Endothelial cell of umbilical vein (primary cell): ENCODE results near the gene HES3. TPM values are rescaled to one million over a fixed set of nuclear protein-coding genes. Genes with fewer than 3 reads are reported as not detected.

ENCODE experiments used
- BruUV-seq: library from RNA; stranded (reverse); fragments of 400-500 nt; replicated peaks from 2 replicates; lab custom pipeline; 2021; lab: Mats Ljungman, UMichigan
- CTCF ChIA-PET: fragments of 300-600, 350-600 bp; sonication (Branson Sonifier 250); formaldehyde crosslinking; loops from one replicate; lab custom pipeline; 2021; ENCODE audit warnings: antibody characterized with exemption, inconsistent platforms; lab: Charles Lee
- POLR2A ChIA-PET: fragments of 300-600, 350-600 bp; sonication (Branson Sonifier 250); formaldehyde crosslinking; loops from one replicate; lab custom pipeline; 2021; ENCODE audit warnings: antibody characterized with exemption, inconsistent platforms; lab: Charles Lee
- DNase-seq: peaks from one replicate; pipeline ENCODE4 v3.0.0-alpha.2; 2011; ENCODE audit warnings: low read depth, low spot score
- FAIRE-seq: peaks from 2 replicates; lab custom pipeline; 2011; peaks lifted over from hg19 to GRCh38; lab: Jason Lieb, UNC
- H2AFZ ChIP-seq: 2 replicates; pipeline ENCODE4 v1.6.0; 2012; ENCODE audit warnings: low read depth, low read length, control low read depth, inconsistent platforms
- H3K27ac ChIP-seq: 2 replicates; pipeline ENCODE4 v1.5.1; 2011; ENCODE audit warnings: low read depth, mild to moderate bottlenecking, control low read depth, low read length, moderate library complexity; ENCODE audit not compliant: insufficient read depth
- H3K27me3 ChIP-seq, 2 experiments: 2 replicates each; pipeline versions ENCODE4 v1.6.0 to v1.6.1; 2011; ENCODE audit warnings: low read length in 2 of 2, mixed read lengths in 1 of 2; ENCODE audit not compliant: control insufficient read depth in 2 of 2, insufficient read depth in 2 of 2
- H3K36me3 ChIP-seq, 2 experiments: 2 replicates in 1 of 2; 3 replicates in 1 of 2; pipeline ENCODE4 v1.5.1; 2011; ENCODE audit warnings: low read length in 2 of 2, mild to moderate bottlenecking in 1 of 2, moderate library complexity in 1 of 2; ENCODE audit not compliant: control insufficient read depth in 2 of 2, insufficient read depth in 2 of 2; ENCODE audit errors: extremely low read depth in 1 of 2
- H3K4me1 ChIP-seq: 3 replicates; pipeline ENCODE4 v1.5.1; 2011; ENCODE audit warnings: mild to moderate bottlenecking, low read length; ENCODE audit not compliant: control insufficient read depth, insufficient read depth; ENCODE audit errors: extremely low read depth
- H3K4me2 ChIP-seq: 2 replicates; pipeline ENCODE4 v1.6.1; 2011; ENCODE audit warnings: low read length, control low read depth, mixed read lengths; ENCODE audit not compliant: insufficient read depth
- H3K4me3 ChIP-seq, 3 experiments: fragments of 200-600 bp in 1 of 3; sonication (generic), shearing (Covaris generic) in 1 of 3; replicated peaks in 1 of 3; 2 replicates each; pipeline ENCODE4 v1.5.1; 2011 to 2016; ENCODE audit warnings: control low read depth in 3 of 3, low read length in 3 of 3, mild to moderate bottlenecking in 2 of 3, inconsistent platforms in 1 of 3, low read depth in 1 of 3, moderate library complexity in 1 of 3; ENCODE audit not compliant: insufficient read depth in 1 of 3
- H3K79me2 ChIP-seq: 2 replicates; pipeline ENCODE4 v1.6.0; 2012; ENCODE audit warnings: low read length, inconsistent platforms; ENCODE audit not compliant: control insufficient read depth, insufficient read depth
- H3K9ac ChIP-seq: replicated peaks from 2 replicates; pipeline ENCODE3; 2011; ENCODE audit warnings: low read length, control low read depth; ENCODE audit not compliant: insufficient read depth; ENCODE audit errors: extremely low read depth
- H3K9me1 ChIP-seq: replicated peaks from 3 replicates; pipeline ENCODE4 v1.6.0; 2011; ENCODE audit warnings: mild to moderate bottlenecking, low read length; ENCODE audit not compliant: control insufficient read depth, insufficient read depth; ENCODE audit errors: extremely low read depth
- H3K9me3 ChIP-seq: replicated peaks from 2 replicates; pipeline ENCODE4 v1.5.1; 2012; ENCODE audit warnings: low read length, inconsistent platforms; ENCODE audit not compliant: control insufficient read depth, insufficient read depth
- H4K20me1 ChIP-seq: replicated peaks from 2 replicates; pipeline ENCODE3; 2011; ENCODE audit warnings: mild to moderate bottlenecking, low read length; ENCODE audit not compliant: control insufficient read depth, insufficient read depth; ENCODE audit errors: extremely low read depth
- EZH2 ChIP-seq: IDR thresholded peaks from 2 replicates; pipeline ENCODE4 v1.6.1; 2012; ENCODE audit warnings: borderline replicate concordance, low read depth, mild to moderate bottlenecking, moderate library complexity, low read length, inconsistent platforms; ENCODE audit not compliant: severe bottlenecking
- FOS ChIP-seq: IDR thresholded peaks from 2 replicates; pipeline ENCODE4 v1.6.1; 2011; ENCODE audit warnings: mild to moderate bottlenecking, low read length, moderate library complexity, borderline replicate concordance; ENCODE audit not compliant: insufficient read depth
- GATA2 ChIP-seq: IDR thresholded peaks from 2 replicates; pipeline ENCODE4 v1.7.0; 2011; ENCODE audit warnings: low read depth, mild to moderate bottlenecking, moderate library complexity, mixed read lengths, low read length; ENCODE audit not compliant: insufficient read length, insufficient read depth
- JUN ChIP-seq: IDR thresholded peaks from 2 replicates; pipeline ENCODE4 v1.6.1; 2011; ENCODE audit warnings: borderline replicate concordance, low read depth; ENCODE audit not compliant: insufficient read length, insufficient read depth
- MYC ChIP-seq: IDR thresholded peaks from one replicate; pipeline ENCODE4 v1.6.1; 2011; ENCODE audit warnings: mild to moderate bottlenecking, low read depth, low read length
- POLR2A ChIP-seq: IDR thresholded peaks from 2 replicates; pipeline ENCODE4 v1.6.1; 2012; ENCODE audit warnings: low read depth, mild to moderate bottlenecking, control low read depth, low read length
- POLR2AphosphoS5 ChIP-seq: IDR thresholded peaks from 2 replicates; pipeline ENCODE4 v1.6.1; 2012; ENCODE audit warnings: low read depth, mild to moderate bottlenecking, control low read depth, low read length, moderate library complexity; ENCODE audit not compliant: insufficient read depth
- dilution Hi-C: fragments of 300-500 bp; cut with MboI; formaldehyde crosslinking; loops from one replicate; pipeline ENCODE4 v1.15.0; 2019; ENCODE audit warnings: low sequenced_read_pairs; ENCODE audit not compliant: extremely low pct_ligation_motif_present
- intact Hi-C: fragments of 100-400 bp; cut with micrococcal nuclease; formaldehyde crosslinking; loops from one replicate; pipeline ENCODE4 v1.10.0; 2022
- polyA plus RNA-seq, 4 experiments: library from polyadenylated mRNA; depleted of rRNA in 3 of 4; stranded (reverse) in 3 of 4; unstranded in 1 of 4; fragments of >200 nt; gene quantifications; 2 replicates each; pipeline versions ENCODE4 v1.2.1 to v1.2.3, GENCODE V29; 2011 to 2012; ENCODE audit warnings: missing spikeins in 1 of 4
- total RNA-seq: library from RNA; stranded (reverse); gene quantifications from 2 replicates; pipeline ENCODE4 v1.2.3, GENCODE V29; 2021
- TF ChIP-seq, protein P1 (sequence below), 2 donors: IDR thresholded peaks; 1 replicate in 1 of 2; 2 replicates in 1 of 2; pipeline ENCODE4 v1.5.1; 2011; ENCODE audit warnings: low read length in 2 of 2, mild to moderate bottlenecking in 2 of 2, moderate library complexity in 2 of 2, control low read depth in 1 of 2, inconsistent platforms in 1 of 2, low read depth in 1 of 2; ENCODE audit not compliant: insufficient read depth in 1 of 2; ENCODE audit errors: extremely low read depth in 1 of 2
- TF ChIP-seq, protein P2 (sequence below): IDR thresholded peaks from 2 replicates; pipeline ENCODE4 v1.6.1; 2011; ENCODE audit not compliant: insufficient read depth, insufficient read length

The HES3 gene
- total and polyA plus RNA-seq, 2 donors (not counting 3 experiments of a cell fraction or from before 2014, with no cell fraction given), result not detected

DNA sequence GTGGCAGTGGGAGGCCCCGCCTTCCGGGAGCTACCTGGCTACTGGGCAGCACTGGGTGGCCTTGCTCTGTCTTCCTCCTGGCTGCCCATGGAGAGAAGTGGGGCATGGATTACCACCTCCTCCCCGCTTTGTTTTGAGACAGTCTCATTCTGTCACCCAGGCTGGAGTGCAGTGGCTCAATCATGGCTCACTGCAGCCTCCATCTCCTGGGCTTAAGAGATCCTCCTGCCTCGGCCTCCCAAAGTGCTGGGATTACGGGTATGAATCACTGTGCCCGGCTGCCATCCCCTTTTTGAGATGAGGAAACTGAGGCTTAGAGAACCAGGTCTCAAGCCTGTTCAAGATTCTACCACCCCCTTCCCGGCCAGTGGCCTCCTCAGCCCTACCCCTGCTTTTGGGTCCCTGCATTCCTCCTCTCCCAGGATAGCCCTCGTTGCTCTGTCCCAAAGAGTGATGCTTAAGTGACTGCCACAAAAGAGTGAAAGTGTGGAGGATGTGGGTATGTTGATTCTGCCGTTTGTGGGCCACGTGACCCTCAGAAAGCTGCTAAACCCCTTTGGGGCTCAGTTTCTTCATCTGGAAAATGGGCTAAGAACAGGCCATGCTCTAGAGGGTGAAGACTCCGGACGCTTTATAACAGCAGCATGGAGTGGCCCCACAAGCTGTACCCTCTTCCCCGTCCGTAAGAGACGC lies 7.8 kb downstream of the HES3 start:
- POLR2A ChIA-PET, result no interaction called here
- Histone ChIP-seq H3K4me3 (no peak overlapping the region), H3K9me3 (no peaks in the 10 kb centered on the region), H3K4me2 (no peak overlapping the region), H3K36me3 (no peaks in the 10 kb centered on the region), H3K9ac (no peak overlapping the region), H4K20me1 (no peaks in the 10 kb centered on the region), H3K27ac (no peak overlapping the region), H2AFZ (no peak overlapping the region), H3K9me1 (no peaks in the 10 kb centered on the region), H3K27me3 (peaks cover 3 to 10% of the 10 kb centered on the region in 2 experiments), H3K79me2 (no peaks in the 10 kb centered on the region), H3K4me1 (no peaks in the 10 kb centered on the region)
- DNase-seq (no peak), FAIRE-seq (no peak)
- CTCF ChIA-PET, result interaction anchor here (7.8 kb wide), 1 partner anchor 86 kb away, joined by 208 read pairs; no protein-coding TSS in a partner anchor
- intact Hi-C loops, result no loop called here
- BruUV-seq, result no TSS peak
- dilution Hi-C loops, result no loop called here
- TF ChIP-seq FOS (no peak), GATA2 (no peak), MYC (no peak), JUN (no peak), POLR2AphosphoS5 (no peak), EZH2 (no peak), POLR2A (no peak)
- TF ChIP-seq, protein P1, sequence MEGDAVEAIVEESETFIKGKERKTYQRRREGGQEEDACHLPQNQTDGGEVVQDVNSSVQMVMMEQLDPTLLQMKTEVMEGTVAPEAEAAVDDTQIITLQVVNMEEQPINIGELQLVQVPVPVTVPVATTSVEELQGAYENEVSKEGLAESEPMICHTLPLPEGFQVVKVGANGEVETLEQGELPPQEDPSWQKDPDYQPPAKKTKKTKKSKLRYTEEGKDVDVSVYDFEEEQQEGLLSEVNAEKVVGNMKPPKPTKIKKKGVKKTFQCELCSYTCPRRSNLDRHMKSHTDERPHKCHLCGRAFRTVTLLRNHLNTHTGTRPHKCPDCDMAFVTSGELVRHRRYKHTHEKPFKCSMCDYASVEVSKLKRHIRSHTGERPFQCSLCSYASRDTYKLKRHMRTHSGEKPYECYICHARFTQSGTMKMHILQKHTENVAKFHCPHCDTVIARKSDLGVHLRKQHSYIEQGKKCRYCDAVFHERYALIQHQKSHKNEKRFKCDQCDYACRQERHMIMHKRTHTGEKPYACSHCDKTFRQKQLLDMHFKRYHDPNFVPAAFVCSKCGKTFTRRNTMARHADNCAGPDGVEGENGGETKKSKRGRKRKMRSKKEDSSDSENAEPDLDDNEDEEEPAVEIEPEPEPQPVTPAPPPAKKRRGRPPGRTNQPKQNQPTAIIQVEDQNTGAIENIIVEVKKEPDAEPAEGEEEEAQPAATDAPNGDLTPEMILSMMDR (IDR thresholded peaks at IDR 0.05; ENCODE audit: extremely low read depth in 1 of 2, insufficient read depth in 1 of 2, low read depth in 1 of 2, low read length in 2 of 2), result no peak
- TF ChIP-seq, protein P2, sequence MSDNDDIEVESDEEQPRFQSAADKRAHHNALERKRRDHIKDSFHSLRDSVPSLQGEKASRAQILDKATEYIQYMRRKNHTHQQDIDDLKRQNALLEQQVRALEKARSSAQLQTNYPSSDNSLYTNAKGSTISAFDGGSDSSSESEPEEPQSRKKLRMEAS, result no peak
